ENCODE data around the gene ADAM33.

The ADAM33 gene, protein sequence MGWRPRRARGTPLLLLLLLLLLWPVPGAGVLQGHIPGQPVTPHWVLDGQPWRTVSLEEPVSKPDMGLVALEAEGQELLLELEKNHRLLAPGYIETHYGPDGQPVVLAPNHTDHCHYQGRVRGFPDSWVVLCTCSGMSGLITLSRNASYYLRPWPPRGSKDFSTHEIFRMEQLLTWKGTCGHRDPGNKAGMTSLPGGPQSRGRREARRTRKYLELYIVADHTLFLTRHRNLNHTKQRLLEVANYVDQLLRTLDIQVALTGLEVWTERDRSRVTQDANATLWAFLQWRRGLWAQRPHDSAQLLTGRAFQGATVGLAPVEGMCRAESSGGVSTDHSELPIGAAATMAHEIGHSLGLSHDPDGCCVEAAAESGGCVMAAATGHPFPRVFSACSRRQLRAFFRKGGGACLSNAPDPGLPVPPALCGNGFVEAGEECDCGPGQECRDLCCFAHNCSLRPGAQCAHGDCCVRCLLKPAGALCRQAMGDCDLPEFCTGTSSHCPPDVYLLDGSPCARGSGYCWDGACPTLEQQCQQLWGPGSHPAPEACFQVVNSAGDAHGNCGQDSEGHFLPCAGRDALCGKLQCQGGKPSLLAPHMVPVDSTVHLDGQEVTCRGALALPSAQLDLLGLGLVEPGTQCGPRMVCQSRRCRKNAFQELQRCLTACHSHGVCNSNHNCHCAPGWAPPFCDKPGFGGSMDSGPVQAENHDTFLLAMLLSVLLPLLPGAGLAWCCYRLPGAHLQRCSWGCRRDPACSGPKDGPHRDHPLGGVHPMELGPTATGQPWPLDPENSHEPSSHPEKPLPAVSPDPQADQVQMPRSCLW

DNA sequence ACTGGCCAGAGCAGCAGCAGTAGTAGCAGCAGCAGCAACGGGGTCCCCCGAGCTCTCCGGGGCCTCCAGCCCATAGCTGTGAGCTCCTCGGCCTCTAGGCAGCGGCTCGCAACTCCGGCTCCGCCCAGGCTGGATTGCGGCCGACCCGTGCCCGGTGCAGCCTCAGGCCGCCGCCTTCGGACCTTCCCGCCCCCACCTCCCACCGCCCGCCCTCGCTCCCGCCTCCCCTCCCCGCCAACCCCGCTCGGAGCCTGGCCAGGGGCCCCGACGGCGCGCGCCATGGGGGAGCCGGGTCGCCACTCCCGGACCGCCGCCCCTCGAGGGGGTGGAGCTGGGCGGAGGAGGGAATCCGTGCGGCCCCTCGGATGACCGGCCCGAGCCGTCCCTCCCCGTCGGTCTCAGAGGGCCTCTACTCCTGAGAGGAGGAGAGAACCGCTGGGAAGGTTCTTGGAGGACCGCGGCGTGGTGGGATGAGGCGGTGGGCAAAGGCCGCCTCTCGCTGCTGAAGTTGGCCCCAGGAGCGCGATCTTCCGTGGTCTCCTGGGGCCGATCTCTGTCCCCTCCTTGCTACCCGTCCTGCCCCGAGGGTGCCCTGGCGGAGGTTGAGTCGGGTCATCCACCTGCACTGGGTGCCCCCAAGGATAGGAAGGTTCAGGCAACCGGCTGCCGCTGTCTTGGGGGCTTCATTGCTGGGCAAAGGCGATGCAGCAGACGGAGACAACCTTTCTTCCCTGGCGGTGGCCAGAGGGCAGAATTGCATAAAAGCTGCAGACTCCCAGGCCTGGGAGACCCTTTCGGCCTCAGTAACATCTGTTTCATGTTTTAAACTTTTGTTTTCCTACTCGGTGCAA is at the start of gene ADAM33:
Gene ADAM33, minus strand, starts transcription at position 80 of the 851 bp plus-strand sequence. Its CDS starts 6 bp downstream, at position 74.
- TF ChIP-seq, protein P1, sequence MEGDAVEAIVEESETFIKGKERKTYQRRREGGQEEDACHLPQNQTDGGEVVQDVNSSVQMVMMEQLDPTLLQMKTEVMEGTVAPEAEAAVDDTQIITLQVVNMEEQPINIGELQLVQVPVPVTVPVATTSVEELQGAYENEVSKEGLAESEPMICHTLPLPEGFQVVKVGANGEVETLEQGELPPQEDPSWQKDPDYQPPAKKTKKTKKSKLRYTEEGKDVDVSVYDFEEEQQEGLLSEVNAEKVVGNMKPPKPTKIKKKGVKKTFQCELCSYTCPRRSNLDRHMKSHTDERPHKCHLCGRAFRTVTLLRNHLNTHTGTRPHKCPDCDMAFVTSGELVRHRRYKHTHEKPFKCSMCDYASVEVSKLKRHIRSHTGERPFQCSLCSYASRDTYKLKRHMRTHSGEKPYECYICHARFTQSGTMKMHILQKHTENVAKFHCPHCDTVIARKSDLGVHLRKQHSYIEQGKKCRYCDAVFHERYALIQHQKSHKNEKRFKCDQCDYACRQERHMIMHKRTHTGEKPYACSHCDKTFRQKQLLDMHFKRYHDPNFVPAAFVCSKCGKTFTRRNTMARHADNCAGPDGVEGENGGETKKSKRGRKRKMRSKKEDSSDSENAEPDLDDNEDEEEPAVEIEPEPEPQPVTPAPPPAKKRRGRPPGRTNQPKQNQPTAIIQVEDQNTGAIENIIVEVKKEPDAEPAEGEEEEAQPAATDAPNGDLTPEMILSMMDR (IDR thresholded peaks at IDR 0.05; ENCODE audit: extremely low read depth, insufficient read depth, missing control alignments): no peak
- DNase-seq (ENCODE audit: low spot score): no peak
- in situ Hi-C loops (cut with MboI; ENCODE audit: low pct_unique_long_range_greater_than_20kb, low sequenced_read_pairs, unreplicated experiment): no loop called here

DNA sequence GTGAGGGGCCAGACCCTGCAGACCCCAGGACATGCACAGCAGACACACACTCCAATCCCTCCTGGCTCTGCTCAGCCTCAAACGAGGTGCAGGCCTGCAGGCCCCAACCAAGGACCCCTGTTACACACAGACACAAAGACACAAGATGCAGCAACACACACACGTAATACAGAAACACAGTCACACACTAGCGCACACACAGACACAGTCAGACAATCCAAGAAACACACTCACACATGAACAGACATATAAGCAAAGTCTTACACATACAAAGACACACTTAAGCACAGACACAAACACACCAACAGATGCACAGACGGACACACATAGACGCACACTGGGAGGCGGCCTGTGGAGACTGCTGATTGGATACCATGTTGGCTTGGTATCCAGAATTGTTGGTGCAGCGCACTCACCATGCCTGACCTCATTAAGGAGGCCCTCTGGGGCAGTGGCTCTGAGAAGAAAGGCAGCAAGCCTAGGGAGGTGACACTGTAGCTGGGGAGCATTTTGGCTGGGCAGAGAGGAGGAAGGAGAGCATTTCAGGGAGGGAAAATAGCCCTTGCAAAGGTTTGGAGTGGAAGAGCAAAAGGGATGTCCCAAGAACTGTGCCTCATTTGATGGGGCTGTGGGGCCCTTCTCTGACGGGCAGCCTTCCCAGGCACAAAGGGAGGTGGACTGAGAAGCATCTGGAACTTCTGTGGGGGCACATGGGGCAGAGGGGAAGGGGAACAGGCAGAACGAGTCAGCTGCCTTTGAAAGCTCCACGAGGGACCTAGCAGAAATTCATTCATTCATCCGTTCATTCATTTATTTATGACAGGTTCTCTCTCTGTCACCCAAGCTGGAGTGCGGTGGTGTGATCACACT is 49.2 kb upstream of the ADAM33 start:
- no peak for DNase-seq (ENCODE audit: low spot score)
- TF ChIP-seq, protein P1 (IDR thresholded peaks at IDR 0.05; ENCODE audit: extremely low read depth, insufficient read depth, missing control alignments): no peak
- in situ Hi-C loops (cut with MboI; ENCODE audit: low pct_unique_long_range_greater_than_20kb, low sequenced_read_pairs, unreplicated experiment): no loop called here

DNA sequence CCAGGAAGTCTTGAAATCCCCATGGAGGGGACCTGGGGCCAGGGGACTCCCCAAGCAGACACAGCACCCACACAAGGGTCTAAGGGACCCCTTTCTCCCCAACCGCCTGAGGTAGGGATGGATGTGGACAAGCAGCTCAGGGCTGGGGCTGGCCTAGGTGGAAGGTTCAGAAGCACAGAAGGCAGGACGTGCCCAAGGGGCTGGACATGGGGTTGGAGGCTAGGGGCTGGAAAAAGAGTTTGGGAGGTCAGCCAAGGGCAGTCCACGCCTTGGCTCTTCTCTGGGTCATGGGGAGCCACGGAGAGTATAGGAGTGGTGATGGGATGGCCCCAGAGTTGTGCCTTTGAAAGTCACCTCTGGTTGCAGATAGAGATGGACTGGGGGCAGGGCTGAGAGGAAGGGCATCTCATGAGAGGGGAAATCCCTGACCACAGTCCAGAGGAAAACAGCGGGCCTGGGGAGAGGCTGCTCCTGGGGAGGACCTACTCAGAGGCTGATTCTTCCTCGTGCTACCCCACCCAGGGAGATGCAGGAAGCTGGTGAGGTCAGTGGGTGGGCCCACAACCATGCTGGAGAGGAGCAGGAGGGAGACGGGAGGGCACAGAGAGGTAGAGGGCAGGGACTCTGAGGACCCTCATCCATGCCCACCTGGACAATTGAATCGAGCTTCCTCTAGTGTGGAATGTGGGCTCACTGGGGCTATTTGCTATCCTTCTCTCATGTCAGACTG is 48.2 kb upstream of the ADAM33 start:
- TF ChIP-seq, protein P1 (IDR thresholded peaks at IDR 0.05; ENCODE audit: extremely low read depth, insufficient read depth, missing control alignments): no peak
- in situ Hi-C loops (cut with MboI; ENCODE audit: low pct_unique_long_range_greater_than_20kb, low sequenced_read_pairs, unreplicated experiment): no loop called here
- no peak for DNase-seq (ENCODE audit: low spot score)

DNA sequence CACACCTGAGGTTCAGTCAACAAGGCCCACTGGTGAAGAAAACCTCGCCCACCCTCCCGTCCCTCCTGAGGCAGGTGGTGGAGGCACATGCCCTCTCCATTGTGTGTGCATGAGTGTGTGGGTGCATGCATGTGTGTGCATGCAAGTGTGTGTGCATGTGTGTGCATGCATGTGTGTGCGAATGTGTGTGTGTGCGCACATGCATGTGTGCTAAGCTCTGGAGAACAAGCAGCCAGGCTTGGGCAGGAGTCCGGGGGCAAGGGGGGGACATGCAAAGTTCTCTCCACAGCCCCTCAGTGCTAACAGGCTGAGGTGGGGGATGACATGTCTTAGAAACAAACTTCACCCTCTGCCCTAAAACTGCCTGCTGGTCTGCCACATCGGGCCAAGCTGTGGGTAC is 47.6 kb upstream of the ADAM33 start:
- DNase-seq (ENCODE audit: low spot score): no peak
- in situ Hi-C loops (cut with MboI; ENCODE audit: low pct_unique_long_range_greater_than_20kb, low sequenced_read_pairs, unreplicated experiment): no loop called here
- TF ChIP-seq, protein P1 (IDR thresholded peaks at IDR 0.05; ENCODE audit: extremely low read depth, insufficient read depth, missing control alignments): no peak

DNA sequence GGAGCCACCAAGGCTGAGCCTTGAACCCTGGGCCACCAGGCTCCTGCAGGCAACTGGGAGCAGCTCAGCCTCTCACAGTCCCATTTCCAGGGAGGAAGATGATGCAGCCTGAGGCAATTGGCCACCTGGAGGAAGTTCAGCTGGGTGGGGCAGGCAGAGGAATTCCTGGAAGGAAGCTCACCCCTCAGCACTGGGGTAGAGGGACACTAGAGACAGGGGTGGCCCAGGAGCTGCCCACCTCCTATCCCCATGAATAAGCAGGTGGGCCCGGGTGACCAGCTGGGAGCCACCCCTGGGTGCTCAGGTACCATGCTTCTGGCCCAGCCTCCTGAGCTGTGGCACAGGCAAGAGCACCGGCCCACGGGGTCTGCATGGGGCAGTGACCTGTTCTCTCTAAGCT is 47.1 kb upstream of the ADAM33 start:
- no peak for DNase-seq (ENCODE audit: low spot score)
- in situ Hi-C loops (cut with MboI; ENCODE audit: low pct_unique_long_range_greater_than_20kb, low sequenced_read_pairs, unreplicated experiment): no loop called here
- TF ChIP-seq, protein P1 (IDR thresholded peaks at IDR 0.05; ENCODE audit: extremely low read depth, insufficient read depth, missing control alignments): no peak
